ENCODE data around the gene PBX2.

- no peak for TF ChIP-seq EZH2 (IDR thresholded peaks at IDR 0.05)
- TF ChIP-seq POLR2AphosphoS5 (IDR thresholded peaks at IDR 0.05; ENCODE audit: borderline replicate concordance, low read depth, low read length), result peak; percentile 15; the same call in 1 of the 2 replicates
Measured at GRCh38 chr6:32168807-32169591, 21.0 kb downstream of the PBX2 start.

Measured in SK-N-MC (cell line).